NT2/D1 (cell line): ENCODE data around the gene ACAN.

ENCODE experiments used
- DNase-seq: peaks from one replicate; pipeline ENCODE4 v3.0.0-alpha.2; 2011; ENCODE audit warnings: low read depth, low spot score
- H3K27me3 ChIP-seq: 2 replicates; pipeline ENCODE4 v1.6.0; 2011; ENCODE audit warnings: mild to moderate bottlenecking; ENCODE audit not compliant: insufficient read length, insufficient read depth
- H3K36me3 ChIP-seq: 2 replicates; pipeline ENCODE4 v1.6.1; 2011; ENCODE audit warnings: mild to moderate bottlenecking, low read length, mixed read lengths; ENCODE audit not compliant: insufficient read depth, insufficient read length
- H3K4me1 ChIP-seq: 2 replicates; pipeline ENCODE4 v1.5.1; 2011; ENCODE audit not compliant: insufficient read depth, insufficient read length
- H3K4me3 ChIP-seq: 2 replicates; pipeline ENCODE4 v1.5.1; 2011; ENCODE audit warnings: low read depth; ENCODE audit not compliant: insufficient read length
- H3K9ac ChIP-seq: 2 replicates; pipeline ENCODE4 v1.6.0; 2011; ENCODE audit warnings: low read depth; ENCODE audit not compliant: insufficient read length
- H3K9me3 ChIP-seq: 2 replicates; pipeline ENCODE4 v1.5.1; 2011; ENCODE audit warnings: mild to moderate bottlenecking, low read length; ENCODE audit not compliant: insufficient read depth
- SUZ12 ChIP-seq: IDR thresholded peaks from 2 replicates; pipeline ENCODE4 v1.6.1; 2011; ENCODE audit not compliant: insufficient read length, insufficient read depth; ENCODE audit errors: extremely low read depth
- YY1 ChIP-seq: IDR thresholded peaks from 2 replicates; pipeline ENCODE4 v1.6.1; 2011; ENCODE audit not compliant: insufficient read length, insufficient read depth
- ZNF274 ChIP-seq: IDR thresholded peaks from 2 replicates; pipeline ENCODE4 v1.6.1; 2011; ENCODE audit warnings: mild to moderate bottlenecking, low read depth, low read length

ACAN gene

DNA sequence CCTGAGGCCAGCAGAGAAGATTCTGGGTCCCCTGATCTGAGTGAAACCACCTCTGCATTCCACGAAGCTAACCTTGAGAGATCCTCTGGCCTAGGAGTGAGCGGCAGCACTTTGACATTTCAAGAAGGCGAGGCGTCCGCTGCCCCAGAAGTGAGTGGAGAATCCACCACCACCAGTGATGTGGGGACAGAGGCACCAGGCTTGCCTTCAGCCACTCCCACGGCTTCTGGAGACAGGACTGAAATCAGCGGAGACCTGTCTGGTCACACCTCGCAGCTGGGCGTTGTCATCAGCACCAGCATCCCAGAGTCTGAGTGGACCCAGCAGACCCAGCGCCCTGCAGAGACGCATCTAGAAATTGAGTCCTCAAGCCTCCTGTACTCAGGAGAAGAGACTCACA lies 55.7 kb downstream of the ACAN start:
- Histone ChIP-seq H3K9ac (no peak overlapping the region), H3K27me3 (no peaks in the 10 kb centered on the region), H3K36me3 (no peaks in the 10 kb centered on the region), H3K9me3 (peaks cover 23% of the 10 kb centered on the region; the same call in 1 of the 2 replicates), H3K4me3 (no peak overlapping the region), H3K4me1 (no peaks in the 10 kb centered on the region)
- no peak for DNase-seq
- TF ChIP-seq YY1 (no peak), ZNF274 (no peak), SUZ12 (no peak)

GRCh38 chr15:88859550-88859949 lies 56.3 kb downstream of the ACAN start:
- Histone ChIP-seq H3K9ac (no peak overlapping the region), H3K27me3 (no peaks in the 10 kb centered on the region)
- TF ChIP-seq YY1: no peak
- no peak for TF ChIP-seq ZNF274
- TF ChIP-seq SUZ12: no peak

GRCh38 chr15:88860212-88860611 lies 57.0 kb downstream of the ACAN start:
- H3K9me3 ChIP-seq: peaks cover 11% of the 10 kb centered on the region; the same call in 1 of the 2 replicates
- no peak overlapping the region for H3K4me3 ChIP-seq
- no peak for DNase-seq
- H3K4me1 ChIP-seq: no peaks in the 10 kb centered on the region
- no peaks in the 10 kb centered on the region for H3K36me3 ChIP-seq
- no peak overlapping the region for H3K9ac ChIP-seq
- H3K27me3 ChIP-seq: no peaks in the 10 kb centered on the region
- TF ChIP-seq YY1 (no peak), ZNF274 (no peak), SUZ12 (no peak)

More at GRCh38 chr15:88859550-88859949, 56.3 kb downstream of the ACAN start:
- DNase-seq: no peak
- H3K4me3 ChIP-seq: no peak overlapping the region
- H3K36me3 ChIP-seq: no peaks in the 10 kb centered on the region
- peaks cover 17% of the 10 kb centered on the region; the same call in 1 of the 2 replicates for H3K9me3 ChIP-seq
- H3K4me1 ChIP-seq: no peaks in the 10 kb centered on the region

DNA sequence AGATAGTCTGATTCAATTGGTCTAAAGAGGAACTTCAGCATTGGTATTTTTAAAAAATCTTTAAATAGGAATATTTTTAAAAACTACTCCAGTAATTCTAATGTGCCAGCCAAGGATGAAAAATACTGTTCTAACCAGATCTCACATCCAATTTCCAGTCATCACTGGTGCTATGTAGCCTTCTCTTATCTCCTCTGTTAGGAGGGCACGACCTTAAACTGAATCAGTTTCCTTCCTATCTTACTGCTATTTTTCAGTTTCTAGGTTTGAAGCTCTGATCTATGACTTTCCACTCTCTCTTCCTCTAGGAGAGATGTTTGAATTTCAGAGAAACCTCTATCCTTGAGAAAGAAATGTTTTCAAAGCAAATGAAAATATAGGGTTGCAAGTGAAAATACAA lies 60.2 kb downstream of the ACAN start:
- Histone ChIP-seq H3K9ac (no peak overlapping the region), H3K4me3 (no peak overlapping the region), H3K27me3 (no peaks in the 10 kb centered on the region), H3K36me3 (no peaks in the 10 kb centered on the region), H3K4me1 (no peaks in the 10 kb centered on the region), H3K9me3 (no peaks in the 10 kb centered on the region; the same call in 1 of the 2 replicates)
- no peak for DNase-seq
- TF ChIP-seq YY1: no peak
- TF ChIP-seq SUZ12: no peak
- TF ChIP-seq ZNF274: no peak

DNA sequence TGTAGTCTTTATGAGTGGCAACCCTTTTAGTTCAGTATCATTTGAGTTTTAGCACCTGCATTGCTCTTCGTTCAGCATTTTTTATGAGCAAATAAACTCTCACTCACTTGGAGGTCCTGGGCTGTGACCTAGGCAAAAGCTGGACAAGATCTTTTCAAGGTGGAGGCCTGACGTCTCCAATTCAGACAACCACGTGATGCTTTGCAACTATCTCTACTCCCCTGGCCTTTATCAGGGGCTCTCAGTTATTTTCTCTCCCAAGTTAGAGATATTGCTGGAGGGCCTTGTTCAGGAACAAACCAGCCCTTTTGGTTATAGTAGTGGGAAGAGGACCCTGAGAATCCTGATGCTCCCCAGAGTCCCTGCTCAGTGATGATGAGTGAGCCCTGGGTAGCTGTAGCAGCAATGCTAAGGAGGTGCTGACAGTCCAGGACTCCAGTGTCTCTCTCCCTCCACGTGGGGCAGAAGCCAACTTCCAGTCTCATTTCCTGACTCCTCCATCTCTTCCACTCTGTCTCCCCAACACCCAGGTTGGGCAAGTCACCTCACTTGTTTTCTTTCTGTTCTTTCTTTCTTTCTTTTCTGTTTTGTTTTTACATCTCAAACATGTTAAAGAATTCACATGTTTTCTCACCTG lies 61.7 kb downstream of the ACAN start:
- no peaks in the 10 kb centered on the region for H3K4me1 ChIP-seq
- H3K27me3 ChIP-seq: no peaks in the 10 kb centered on the region
- no peak for DNase-seq
- TF ChIP-seq YY1 (no peak), SUZ12 (no peak)
- H3K36me3 ChIP-seq: no peaks in the 10 kb centered on the region
- H3K9me3 ChIP-seq: peaks cover 13% of the 10 kb centered on the region; the same call in 1 of the 2 replicates
- no peak overlapping the region for H3K4me3 ChIP-seq
- no peak overlapping the region for H3K9ac ChIP-seq

DNA sequence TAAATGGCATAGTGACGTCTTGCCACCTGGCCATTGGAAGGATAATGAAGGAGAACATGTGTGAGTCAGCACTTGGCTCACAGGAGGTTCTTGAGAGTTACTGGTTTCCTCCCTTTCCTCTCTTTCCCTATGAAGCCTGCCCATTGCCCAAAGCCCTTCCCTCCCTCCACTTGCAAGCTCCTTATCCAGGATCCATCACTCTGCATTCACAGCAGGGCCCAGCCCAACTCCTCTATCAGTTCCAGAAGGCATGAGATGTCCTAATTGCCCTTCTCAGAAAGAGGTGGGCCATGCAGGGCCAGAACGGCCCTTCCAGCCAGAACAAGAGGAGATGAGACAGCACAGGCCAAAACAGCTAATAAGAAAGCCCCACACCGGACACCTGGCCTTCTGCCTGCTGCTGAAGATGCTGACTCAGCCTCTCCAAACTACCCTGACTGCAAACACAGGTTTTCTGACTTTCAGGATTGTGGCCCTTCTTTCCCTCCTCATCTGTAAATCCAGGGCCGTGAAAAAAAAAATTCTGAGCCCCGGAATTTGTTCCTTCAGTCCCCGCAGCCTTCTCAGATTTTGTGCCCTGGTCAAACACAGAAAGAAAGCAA lies 62.4 kb downstream of the ACAN start:
- Histone ChIP-seq H3K9ac (no peak overlapping the region), H3K36me3 (no peaks in the 10 kb centered on the region), H3K4me3 (no peak overlapping the region), H3K27me3 (no peaks in the 10 kb centered on the region), H3K9me3 (peaks cover 17% of the 10 kb centered on the region; the same call in 1 of the 2 replicates), H3K4me1 (no peaks in the 10 kb centered on the region)
- TF ChIP-seq SUZ12: no peak
- TF ChIP-seq YY1: no peak
- no peak for TF ChIP-seq ZNF274
- no peak for DNase-seq

GRCh38 chr15:88866295-88866881 lies 63.2 kb downstream of the ACAN start:
- no peak for DNase-seq
- Histone ChIP-seq H3K9me3 (peaks cover 17% of the 10 kb centered on the region; the same call in 1 of the 2 replicates), H3K36me3 (no peaks in the 10 kb centered on the region), H3K27me3 (no peaks in the 10 kb centered on the region), H3K4me1 (peaks cover 3% of the 10 kb centered on the region), H3K4me3 (no peak overlapping the region), H3K9ac (no peak overlapping the region)
- TF ChIP-seq SUZ12: no peak
- no peak for TF ChIP-seq YY1
- no peak for TF ChIP-seq ZNF274
